ENCODE data around the gene ARHGEF16.

Gene ARHGEF16

DNA sequence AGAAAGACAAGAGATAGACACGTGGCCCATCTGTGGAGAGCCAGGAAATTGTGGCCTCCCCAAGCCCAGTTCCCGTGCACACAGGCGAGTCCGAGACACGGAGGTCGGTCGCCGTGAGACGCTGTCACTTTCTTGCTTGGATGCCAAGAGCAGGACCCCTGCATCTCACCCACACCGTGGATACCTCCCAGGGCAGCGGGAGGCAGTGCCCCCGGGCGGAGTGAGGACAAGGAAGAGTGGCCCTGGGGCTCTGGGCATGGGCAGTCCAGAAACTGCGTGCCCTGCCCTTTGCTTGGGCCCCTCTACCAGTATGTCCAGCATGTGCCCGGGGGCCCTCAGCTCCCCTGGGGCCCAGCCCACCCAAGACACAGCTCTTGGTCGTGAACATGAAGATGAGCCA is 24.7 kb upstream of the ARHGEF16 start:
- no peaks in the 10 kb centered on the region for H3K9me3 ChIP-seq (ENCODE audit: control insufficient read depth, insufficient read depth, low read depth, low read length)
- no peak overlapping the region for H3K4me3 ChIP-seq (ENCODE audit: low read depth, low read length)
- ChIA-PET CTCF (interaction anchor here (0.6 to 1.0 kb wide), 3 partner anchors 23 to 419 kb away, joined by 3 read pairs; no protein-coding TSS in a partner anchor), POLR2A (no interaction called here)
- TF ChIP-seq, protein P1, sequence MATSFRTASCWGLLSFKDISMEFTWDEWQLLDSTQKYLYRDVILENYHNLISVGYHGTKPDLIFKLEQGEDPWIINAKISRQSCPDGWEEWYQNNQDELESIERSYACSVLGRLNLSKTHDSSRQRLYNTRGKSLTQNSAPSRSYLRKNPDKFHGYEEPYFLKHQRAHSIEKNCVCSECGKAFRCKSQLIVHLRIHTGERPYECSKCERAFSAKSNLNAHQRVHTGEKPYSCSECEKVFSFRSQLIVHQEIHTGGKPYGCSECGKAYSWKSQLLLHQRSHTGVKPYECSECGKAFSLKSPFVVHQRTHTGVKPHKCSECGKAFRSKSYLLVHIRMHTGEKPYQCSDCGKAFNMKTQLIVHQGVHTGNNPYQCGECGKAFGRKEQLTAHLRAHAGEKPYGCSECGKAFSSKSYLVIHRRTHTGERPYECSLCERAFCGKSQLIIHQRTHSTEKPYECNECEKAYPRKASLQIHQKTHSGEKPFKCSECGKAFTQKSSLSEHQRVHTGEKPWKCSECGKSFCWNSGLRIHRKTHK (tag by site-specific recombination; IDR thresholded peaks at IDR 0.05): no peak
- no peak for TF ChIP-seq ZNF23 (tag by site-specific recombination; IDR thresholded peaks at IDR 0.05; ENCODE audit: borderline replicate concordance)
- no peak for TF ChIP-seq SP3 (tag by site-specific recombination; IDR thresholded peaks at IDR 0.05)
- no peak for TF ChIP-seq ZNF785 (tag by site-specific recombination; IDR thresholded peaks at IDR 0.05)
- TF ChIP-seq ZNF768 (tag by site-specific recombination; IDR thresholded peaks at IDR 0.05): no peak
- TF ChIP-seq WT1 (tag by site-specific recombination; IDR thresholded peaks at IDR 0.05): no peak
- no peak for TF ChIP-seq ZNF510 (tag by site-specific recombination; IDR thresholded peaks at IDR 0.05; ENCODE audit: insufficient replicate concordance)
- TF ChIP-seq ZNF324 (tag by site-specific recombination; IDR thresholded peaks at IDR 0.05): no peak
- TF ChIP-seq, protein P2, sequence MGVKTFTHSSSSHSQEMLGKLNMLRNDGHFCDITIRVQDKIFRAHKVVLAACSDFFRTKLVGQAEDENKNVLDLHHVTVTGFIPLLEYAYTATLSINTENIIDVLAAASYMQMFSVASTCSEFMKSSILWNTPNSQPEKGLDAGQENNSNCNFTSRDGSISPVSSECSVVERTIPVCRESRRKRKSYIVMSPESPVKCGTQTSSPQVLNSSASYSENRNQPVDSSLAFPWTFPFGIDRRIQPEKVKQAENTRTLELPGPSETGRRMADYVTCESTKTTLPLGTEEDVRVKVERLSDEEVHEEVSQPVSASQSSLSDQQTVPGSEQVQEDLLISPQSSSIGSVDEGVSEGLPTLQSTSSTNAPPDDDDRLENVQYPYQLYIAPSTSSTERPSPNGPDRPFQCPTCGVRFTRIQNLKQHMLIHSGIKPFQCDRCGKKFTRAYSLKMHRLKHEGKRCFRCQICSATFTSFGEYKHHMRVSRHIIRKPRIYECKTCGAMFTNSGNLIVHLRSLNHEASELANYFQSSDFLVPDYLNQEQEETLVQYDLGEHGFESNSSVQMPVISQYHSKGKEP (tag by site-specific recombination; IDR thresholded peaks at IDR 0.05): no peak
- TF ChIP-seq ZNF140 (tag by site-specific recombination; IDR thresholded peaks at IDR 0.05): no peak
- H3K4me1 ChIP-seq (ENCODE audit: control insufficient read depth, insufficient read depth, low read length): no peaks in the 10 kb centered on the region
- no peak overlapping the region for H3K27ac ChIP-seq (ENCODE audit: extremely low read depth, low read depth, low read length)
- H3K36me3 ChIP-seq (ENCODE audit: control insufficient read depth in 2 of 2, insufficient read depth in 1 of 2, low read length in 2 of 2): peaks cover 0 to 48% of the 10 kb centered on the region in 2 experiments; a peak in 1 of 3 replicates

DNA sequence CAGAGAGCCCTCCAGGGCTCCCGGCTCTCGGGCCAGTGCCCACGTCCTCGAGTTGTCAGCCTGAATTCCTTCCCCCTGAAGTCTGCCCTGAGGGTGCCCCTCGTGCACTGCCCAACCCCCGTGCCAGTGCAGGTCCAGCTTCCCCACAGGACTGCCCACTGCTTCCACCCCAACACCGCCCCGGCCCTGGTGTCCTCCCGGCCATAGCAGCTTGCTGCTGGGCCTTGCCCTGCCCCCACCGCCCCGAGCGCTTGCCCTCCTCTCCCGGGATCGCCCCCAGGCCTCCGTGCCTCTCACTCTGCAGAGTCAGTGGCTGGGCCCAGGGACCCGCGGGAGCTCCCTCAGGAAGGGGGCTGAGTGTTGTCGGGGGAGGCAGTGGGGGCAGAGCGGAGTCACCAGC is 24.1 kb upstream of the ARHGEF16 start:
- ChIA-PET POLR2A (no interaction called here), CTCF (interaction anchor here (1.0 kb wide), 1 partner anchor 41 kb away, joined by 3 read pairs; no protein-coding TSS in a partner anchor)
- peaks cover 0 to 48% of the 10 kb centered on the region in 2 experiments; a peak in 1 of 3 replicates for H3K36me3 ChIP-seq (ENCODE audit: control insufficient read depth in 2 of 2, insufficient read depth in 1 of 2, low read length in 2 of 2)
- no peaks in the 10 kb centered on the region for H3K4me1 ChIP-seq (ENCODE audit: control insufficient read depth, insufficient read depth, low read length)
- no peak overlapping the region for H3K27ac ChIP-seq (ENCODE audit: extremely low read depth, low read depth, low read length)
- no peaks in the 10 kb centered on the region for H3K9me3 ChIP-seq (ENCODE audit: control insufficient read depth, insufficient read depth, low read depth, low read length)
- no peak overlapping the region for H3K4me3 ChIP-seq (ENCODE audit: low read depth, low read length)
- TF ChIP-seq KLF16 (tag by site-specific recombination; IDR thresholded peaks at IDR 0.05) (no peak), ZNF621 (tag by site-specific recombination; IDR thresholded peaks at IDR 0.05) (no peak), ZNF391 (tag by site-specific recombination; IDR thresholded peaks at IDR 0.05; ENCODE audit: borderline replicate concordance, low read depth) (no peak), ZNF114 (tag by site-specific recombination; IDR thresholded peaks at IDR 0.05) (no peak), ZNF16 (tag by site-specific recombination; IDR thresholded peaks at IDR 0.05; ENCODE audit: low read depth) (no peak), ZNF354C (tag by site-specific recombination; IDR thresholded peaks at IDR 0.05; ENCODE audit: borderline replicate concordance, low read depth) (no peak), ZNF510 (tag by site-specific recombination; IDR thresholded peaks at IDR 0.05; ENCODE audit: insufficient replicate concordance) (no peak), ZNF561 (tag by site-specific recombination; IDR thresholded peaks at IDR 0.05; ENCODE audit: borderline replicate concordance) (no peak), KLF9 (tag by site-specific recombination; IDR thresholded peaks at IDR 0.05; ENCODE audit: low read depth) (no peak), HOXD13 (CRISPR knock-in tag; IDR thresholded peaks at IDR 0.05; ENCODE audit: borderline replicate concordance) (no peak), ZNF133 (tag by site-specific recombination; IDR thresholded peaks at IDR 0.05) (no peak), ZNF548 (tag by site-specific recombination; IDR thresholded peaks at IDR 0.05) (no peak), ZNF37A (tag by site-specific recombination; IDR thresholded peaks at IDR 0.05) (no peak), ZNF416 (tag by site-specific recombination; IDR thresholded peaks at IDR 0.05) (no peak), ZFP37 (tag by site-specific recombination; IDR thresholded peaks at IDR 0.05) (no peak)
- TF ChIP-seq, protein P3, sequence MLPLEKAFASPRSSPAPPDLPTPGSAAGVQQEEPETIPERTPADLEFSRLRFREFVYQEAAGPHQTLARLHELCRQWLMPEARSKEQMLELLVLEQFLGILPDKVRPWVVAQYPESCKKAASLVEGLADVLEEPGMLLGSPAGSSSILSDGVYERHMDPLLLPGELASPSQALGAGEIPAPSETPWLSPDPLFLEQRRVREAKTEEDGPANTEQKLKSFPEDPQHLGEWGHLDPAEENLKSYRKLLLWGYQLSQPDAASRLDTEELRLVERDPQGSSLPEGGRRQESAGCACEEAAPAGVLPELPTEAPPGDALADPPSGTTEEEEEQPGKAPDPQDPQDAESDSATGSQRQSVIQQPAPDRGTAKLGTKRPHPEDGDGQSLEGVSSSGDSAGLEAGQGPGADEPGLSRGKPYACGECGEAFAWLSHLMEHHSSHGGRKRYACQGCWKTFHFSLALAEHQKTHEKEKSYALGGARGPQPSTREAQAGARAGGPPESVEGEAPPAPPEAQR (tag by site-specific recombination; IDR thresholded peaks at IDR 0.05): no peak
- TF ChIP-seq, protein P4, sequence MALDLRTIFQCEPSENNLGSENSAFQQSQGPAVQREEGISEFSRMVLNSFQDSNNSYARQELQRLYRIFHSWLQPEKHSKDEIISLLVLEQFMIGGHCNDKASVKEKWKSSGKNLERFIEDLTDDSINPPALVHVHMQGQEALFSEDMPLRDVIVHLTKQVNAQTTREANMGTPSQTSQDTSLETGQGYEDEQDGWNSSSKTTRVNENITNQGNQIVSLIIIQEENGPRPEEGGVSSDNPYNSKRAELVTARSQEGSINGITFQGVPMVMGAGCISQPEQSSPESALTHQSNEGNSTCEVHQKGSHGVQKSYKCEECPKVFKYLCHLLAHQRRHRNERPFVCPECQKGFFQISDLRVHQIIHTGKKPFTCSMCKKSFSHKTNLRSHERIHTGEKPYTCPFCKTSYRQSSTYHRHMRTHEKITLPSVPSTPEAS (tag by site-specific recombination; IDR thresholded peaks at IDR 0.05): no peak
- TF ChIP-seq, protein P5, sequence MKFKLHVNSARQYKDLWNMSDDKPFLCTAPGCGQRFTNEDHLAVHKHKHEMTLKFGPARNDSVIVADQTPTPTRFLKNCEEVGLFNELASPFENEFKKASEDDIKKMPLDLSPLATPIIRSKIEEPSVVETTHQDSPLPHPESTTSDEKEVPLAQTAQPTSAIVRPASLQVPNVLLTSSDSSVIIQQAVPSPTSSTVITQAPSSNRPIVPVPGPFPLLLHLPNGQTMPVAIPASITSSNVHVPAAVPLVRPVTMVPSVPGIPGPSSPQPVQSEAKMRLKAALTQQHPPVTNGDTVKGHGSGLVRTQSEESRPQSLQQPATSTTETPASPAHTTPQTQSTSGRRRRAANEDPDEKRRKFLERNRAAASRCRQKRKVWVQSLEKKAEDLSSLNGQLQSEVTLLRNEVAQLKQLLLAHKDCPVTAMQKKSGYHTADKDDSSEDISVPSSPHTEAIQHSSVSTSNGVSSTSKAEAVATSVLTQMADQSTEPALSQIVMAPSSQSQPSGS (tag by site-specific recombination; IDR thresholded peaks at IDR 0.05; ENCODE audit: low read depth): no peak
